ENCODE data around the gene SUFU.
A peak's percentile ranks its signal among the peaks of the same experiment; 100 is the strongest.
"Not testable (repeated sequence)": the region's sequence is repeated elsewhere in the genome, so short reads cannot be mapped to it uniquely, and the experiment has no call there.

Gene SUFU

DNA sequence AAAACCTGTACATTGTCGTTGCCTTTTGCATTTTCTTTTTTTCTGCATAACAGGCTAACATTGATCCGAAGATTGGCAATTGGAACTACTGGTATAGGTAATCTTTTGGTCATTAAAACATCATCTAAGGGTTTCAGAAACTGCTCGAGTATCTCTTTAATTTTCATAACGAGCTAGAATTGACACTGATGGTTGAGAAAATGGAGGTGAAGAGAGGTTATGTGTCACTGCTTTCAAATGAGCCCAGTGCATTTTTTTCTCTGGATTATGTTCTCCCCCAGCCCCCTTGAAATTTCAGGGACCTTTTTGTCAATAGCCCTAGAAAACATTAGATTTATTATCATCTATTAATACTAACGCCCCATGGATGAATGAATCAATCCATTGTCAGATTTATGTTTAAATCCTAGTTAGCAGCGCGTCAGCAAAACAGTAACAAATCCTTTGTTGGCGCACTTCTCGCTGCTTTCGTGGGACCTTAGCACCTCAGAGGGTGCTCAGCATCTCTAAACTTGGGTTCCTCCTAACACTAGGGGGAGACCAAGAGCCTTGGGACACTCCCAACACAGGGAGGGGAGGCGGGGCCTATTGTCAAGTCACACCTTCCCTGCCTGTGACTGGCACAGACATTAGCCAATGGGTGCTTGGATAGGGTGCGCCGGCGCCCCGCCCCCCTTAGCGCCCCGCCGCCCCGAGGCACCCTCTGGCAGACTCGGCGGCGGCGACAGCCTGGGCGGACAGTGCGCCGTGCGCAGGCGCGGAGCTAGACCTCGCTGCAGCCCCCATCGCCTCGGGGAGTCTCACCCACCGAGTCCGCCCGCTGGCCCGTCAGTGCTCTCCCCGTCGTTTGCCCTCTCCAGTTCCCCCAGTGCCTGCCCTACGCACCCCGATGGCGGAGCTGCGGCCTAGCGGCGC lies at the start of gene SUFU:
TSS of gene SUFU (plus strand) at position 709 of the 915 bp plus-strand sequence. CDS start at position 890, 181 bp downstream.
- DNase-seq, result peak; percentile 97

DNA sequence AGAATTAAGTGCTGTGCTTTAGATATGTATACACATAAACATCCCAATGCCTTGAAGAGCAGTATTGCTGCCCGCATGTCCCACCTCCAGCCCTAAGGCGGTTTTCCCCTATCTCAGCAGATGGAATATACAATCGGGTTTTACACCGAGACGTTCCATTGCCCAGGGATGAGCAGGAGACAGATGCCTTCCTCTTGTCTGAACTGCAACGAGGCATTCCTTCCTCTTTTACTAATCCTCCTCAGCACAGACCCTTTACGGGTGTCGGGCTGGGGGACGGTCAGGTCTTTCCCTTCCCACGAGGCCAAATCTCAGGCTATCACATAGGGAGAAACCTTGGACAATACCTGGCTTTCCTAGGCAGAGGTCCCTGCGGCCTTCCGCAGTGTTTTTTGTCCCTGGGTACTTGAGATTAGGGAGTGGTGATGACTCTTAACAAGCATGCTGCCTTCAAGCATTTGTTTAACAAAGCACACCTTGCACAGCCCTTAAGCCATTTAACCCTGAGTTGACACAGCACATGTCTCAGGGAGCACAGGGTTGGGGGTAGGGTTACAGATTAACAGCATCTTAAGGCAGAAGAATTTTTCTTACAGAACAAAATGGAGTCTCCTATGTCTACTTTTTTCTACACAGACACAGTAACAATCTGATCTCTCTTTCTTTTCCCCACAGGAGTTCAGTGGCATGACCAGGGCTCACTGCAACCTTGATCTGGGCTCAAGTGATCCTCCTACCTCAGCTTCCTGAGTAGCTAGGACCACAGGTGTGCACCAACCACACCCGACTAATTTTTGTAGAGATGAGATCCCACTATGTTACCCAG lies 48.9 kb upstream of the SUFU start:
- DNase-seq, result not testable (repeated sequence)

DNA sequence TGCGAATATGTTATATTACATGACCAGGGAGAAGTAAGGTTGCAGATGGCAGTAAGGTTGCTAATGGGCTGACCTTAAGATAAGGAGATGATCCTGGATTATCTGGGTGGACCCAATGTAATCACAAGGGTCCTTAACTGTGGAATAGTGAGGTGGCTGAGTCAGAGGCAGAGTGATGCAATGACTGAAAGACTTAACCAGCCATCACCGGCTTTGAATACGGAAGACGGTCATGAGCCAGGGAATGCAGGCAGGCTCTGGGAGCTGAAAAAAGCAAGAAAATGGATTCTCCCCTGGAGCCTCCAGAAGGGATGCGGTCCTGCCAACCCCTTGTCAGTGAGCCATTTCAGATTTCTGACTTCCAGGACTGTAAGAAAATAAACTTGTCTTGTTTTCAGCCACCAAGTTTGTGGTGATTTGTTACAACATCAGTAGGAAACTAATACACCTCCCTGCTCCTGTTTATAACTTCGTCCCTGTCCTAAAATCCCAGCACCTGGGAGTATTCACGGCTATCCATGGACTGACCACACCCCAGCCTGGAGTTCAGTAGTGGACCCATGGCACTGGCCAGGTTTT lies 47.8 kb upstream of the SUFU start:
- no peak for DNase-seq

DNA sequence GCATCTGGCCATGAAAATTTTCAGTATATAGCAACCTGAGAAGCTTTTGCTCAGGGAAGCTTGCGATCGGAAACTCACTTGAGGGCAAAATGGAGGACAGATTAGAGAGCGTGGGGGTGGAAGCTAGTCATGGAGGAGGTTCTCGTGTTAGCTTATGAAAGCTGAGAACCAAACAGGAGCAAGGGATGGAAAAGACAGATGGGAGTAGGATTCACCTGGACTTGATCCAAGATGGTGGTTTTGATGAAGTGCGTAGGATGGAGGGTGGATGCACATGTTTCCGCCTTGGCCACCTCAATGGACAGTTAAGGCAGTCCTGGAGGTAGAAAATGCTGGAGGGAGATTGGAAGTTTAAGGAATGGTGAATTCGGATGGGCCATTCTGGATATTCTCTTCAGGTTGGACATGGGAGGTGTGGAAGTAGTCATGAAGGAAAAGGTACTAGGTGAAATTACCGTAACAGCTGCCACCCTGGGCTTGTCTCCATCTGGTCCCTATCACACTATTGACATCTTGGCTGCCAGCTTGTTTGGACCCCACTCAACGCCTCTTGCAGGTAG lies 46.1 kb upstream of the SUFU start:
- no peak for DNase-seq

DNA sequence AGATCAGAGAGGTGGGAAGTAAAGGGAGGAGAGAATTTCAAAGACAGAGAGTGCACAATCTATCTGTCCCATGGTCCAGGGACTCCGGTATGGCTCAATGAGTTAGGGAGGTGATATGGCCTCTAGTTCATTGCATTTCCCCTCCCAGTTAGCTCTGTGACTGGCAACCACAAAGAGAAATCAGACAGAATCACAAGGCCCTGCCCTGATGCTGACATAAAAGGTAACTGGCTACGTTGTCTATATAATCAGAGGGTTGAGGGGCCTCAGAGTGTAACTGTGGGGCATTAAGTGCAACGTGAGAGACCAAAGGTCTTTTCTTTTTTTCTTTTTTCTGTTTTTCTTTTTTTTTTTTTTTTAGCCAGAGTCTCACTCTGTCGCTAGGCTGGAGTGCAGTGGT lies 45.1 kb upstream of the SUFU start:
- DNase-seq, result no peak

DNA sequence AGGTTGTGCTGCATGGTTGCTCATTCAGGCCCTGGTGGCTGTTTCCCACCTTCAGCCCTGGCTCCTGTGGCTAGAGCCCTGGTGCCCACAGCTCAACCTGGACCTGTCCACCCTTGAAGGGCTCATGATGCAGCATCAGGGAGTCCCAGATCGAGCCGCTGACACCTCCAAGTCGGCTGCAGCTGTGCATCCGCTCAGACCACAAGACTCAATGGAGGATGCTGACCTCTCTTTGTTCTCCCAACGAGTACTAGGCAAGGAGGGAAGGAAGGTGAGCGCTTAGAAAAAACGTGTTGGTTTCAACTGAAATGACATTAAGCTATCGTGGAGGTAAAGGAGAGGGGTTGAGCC lies 43.0 kb upstream of the SUFU start:
- no peak for DNase-seq

DNA sequence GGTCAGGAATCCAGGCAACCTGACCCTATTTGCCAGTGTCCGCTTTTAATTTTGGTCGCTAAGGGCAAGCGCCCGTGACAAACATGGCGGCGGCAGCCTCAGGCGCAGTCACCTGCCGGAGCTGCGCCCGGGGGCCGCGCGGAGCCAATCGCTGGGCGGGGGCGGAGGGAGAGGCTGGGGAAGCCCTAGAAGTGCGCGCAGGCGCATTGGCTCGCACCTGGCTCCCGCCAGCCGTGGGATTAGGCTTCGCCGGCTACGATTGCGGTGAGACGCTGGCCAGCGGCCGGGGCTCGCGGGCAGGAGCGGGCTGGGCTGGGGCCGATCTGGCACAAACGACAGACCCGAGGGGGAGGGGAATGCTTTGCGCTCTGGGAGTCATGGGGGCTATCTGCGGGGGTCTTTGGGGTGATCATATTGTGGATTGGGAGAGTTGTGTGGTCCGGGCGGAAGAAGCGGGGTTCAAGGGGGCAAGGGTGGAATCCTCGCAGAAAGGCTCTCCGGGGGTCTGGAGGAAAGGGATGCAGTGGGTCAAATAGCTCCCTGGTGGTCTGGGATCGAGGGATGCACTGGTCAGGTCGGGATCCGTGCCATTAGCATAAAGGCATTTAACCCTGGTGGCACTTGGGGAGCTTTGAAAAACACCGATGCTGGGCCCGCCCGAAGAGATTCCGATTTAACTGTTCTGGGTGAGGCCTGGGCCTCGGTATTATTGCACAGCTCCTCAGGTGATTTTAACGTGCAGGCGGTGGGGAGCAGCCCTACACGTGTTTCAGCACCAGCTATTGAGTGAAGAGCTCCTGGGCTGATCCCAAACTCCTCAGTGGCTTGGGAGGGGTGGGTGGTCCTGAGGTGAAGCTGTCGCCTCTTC lies 42.4 kb upstream of the SUFU start:
- DNase-seq, result peak; percentile 96

DNA sequence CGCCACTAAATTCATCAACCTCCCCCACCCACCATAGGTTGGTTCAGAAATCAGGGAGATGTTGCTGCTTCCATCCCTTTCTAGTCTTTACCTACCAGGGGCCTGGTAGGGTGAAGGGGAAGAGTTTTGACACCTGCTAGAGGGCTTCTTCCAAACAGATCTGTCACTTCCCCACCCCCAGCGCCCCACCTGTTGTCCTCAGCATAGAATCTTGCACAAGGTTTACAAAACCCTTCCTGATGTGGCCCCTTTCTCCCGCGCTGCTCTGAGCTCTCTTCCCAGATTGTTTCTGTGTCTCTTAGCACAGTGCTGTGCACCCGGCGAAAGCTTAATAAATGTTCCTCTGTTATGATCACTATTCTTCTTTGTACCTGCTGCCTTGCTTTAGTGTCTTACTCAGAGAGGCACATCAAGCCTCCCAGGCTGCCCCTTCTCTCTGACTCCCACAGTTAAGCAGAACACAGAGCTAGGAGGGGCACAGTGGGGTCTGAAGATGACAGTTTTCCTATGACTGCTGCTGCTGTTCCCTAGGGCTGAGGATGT lies 41.2 kb upstream of the SUFU start:
- DNase-seq, result no peak

DNA sequence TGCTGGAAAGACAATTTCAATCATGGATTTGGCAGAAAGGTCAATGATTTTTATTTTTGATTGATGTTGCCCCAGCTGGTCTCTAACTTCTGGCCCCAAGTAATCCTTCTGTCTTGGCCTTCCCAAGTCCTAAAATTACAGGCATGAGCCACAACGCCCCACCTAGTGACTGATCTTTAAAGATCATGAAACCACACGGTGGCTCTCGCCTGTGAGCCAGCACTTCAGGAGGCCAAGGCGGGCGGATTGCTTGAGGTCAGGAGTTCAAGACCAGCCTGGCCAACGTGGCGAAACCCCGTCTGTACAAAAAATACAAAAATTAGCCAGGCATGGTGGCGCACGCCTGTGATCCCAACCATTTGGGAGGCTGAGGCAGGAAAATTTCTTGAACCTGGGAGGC lies 39.8 kb upstream of the SUFU start:
- DNase-seq, result no peak

DNA sequence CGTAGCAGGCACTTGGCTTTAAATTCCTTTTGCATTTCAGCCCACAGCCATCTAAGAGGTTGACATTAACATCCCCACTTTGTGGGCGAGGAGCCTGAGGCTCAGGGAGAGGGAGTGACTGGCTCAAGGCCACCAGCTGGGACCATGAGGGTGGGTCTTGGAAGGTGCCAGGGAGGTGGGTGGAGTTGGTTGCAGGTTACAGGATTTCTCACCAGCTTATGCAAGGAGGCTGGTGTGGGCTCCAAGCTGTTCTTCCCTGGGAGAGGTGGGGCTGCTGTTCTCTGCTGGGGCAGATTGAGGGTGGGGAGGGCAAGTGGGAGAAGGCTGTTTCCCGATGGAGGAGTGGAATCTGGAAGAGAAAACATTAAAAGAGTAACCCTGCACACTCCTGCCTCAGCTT lies 38.3 kb upstream of the SUFU start:
- no peak for DNase-seq

DNA sequence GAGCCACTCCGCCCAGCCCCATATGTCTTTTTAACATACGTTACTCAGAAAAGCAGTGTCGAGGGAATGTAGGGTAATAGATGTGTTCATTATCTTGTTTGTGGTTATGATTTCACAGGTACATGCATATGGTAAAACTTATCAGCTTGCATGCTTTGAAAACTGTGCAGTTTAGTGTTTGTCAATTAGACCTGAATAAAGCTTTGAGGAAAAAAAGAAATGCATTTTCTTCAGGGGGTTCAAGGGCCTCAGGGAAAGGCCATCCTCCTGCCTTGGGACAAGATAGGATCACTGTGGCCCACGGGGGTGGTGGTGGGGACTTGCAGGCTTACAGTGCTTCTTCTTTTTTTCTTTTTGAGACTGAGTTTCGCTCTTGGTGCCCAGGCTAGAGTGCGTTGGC lies 36.5 kb upstream of the SUFU start:
- DNase-seq, result no peak

DNA sequence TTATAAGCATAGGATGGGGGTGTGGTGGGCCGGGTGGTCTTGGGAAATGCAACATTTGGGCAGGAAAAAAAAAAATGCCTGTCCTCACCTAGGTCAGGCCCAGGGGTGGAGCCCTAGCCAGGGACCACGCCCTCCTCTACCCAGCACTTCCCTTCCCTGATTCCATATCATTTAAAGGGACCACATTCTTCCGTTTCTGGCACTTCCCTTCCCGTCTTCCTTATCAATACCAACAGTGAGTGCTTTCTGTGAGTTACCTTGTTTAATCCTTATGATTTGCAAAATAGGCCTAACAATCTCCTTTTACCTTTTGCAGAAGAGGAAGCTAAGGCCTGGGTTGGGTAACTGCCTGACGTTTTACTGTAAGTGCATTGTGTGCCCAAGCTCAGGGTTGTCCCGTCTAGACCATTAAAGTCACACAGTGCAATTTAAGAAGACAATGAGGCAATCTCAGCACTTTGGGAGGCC lies 35.8 kb upstream of the SUFU start:
- no peak for DNase-seq

DNA sequence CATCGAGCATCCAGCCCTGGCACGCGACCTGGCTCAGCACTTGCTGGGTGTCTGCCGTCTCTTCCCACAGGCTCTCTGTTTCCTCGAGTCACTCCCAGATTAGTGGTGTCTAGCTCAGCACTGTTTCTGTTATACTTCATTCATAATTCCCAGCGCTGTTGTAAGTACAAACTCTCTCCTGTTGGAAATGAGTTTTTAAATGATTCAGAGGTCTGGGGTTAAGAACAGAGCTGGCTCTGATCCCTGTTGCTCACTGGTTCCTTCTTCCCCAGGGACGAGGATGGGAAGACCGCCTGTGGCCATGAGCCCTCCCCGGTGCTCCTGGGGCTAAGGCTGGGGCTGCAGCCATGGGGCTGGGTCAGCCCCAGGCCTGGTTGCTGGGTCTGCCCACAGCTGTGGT lies 35.1 kb upstream of the SUFU start:
- DNase-seq, result no peak

DNA sequence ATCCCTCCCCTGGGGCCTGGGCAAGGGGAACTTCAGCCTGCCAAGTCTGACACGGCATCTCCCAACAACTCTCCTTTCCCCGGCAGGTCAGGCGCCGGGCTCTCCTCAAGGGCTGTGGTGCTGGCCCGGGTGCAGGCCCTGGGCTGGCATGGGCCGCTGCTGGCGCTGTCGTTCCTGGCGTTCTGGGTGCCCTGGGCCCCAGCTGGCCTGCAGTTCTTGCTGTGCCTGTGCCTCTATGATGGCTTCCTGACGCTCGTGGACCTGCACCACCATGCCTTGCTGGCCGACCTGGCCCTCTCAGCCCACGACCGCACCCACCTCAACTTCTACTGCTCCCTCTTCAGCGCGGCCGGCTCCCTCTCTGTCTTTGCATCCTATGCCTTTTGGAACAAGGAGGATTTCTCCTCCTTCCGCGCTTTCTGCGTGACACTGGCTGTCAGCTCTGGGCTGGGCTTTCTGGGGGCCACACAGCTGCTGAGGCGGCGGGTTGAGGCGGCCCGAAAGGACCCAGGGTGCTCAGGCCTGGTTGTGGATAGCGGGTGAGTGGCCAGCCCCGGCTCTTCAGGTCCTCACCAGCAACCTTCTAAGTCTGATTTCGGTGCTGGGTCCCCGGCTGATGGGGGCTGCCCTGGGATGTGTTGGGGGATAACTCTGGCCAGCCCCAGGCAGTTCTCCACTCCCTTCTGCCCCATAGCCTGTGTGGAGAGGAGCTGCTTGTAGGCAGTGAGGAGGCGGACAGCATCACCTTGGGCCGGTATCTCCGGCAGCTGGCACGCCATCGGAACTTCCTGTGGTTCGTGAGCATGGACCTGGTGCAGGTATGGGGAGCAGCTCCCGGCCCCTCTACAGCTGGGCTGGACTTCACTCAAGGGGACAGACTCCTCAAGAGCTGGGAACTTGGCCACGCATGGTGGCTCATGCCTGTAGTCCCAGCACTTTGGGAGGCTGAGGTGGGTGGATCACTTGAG lies 32.9 kb upstream of the SUFU start:
- no peak for DNase-seq

DNA sequence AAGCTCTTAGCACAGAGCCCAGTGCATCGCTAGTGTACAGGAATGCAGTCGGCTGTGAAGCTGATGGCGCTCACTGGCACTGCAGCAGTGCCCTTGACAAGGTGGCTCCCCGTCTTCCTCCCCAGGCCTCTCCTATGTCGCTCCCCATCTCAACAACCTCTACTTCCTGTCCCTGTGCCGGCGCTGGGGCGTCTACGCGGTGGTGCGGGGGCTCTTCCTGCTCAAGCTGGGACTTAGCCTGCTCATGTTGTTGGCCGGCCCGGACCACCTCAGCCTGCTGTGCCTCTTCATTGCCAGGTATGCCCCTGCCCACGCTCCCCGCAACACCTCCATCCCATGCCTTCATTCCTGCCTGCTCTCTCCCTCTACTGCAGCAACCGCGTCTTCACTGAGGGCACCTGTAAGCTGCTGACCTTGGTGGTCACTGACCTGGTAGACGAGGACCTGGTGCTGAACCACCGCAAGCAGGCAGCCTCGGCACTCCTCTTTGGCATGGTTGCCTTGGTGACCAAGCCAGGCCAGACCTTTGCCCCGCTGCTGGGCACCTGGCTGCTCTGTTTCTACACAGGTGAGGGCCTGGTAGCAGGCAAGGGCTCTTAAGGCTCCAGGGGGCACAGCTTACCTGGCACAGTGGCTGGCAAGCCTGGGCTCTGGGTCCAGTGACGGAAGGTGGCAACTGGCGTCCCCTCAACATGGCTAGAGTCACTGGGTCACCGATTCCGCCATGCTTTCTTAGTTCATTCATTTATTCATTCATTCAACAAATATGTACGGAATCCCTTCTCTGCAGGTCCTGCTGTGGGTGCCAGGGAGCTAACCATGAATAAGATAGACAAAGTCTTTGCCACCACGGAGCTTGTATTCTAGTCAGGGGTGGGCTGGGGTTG lies 30.1 kb upstream of the SUFU start:
- DNase-seq, result peak; percentile 26

DNA sequence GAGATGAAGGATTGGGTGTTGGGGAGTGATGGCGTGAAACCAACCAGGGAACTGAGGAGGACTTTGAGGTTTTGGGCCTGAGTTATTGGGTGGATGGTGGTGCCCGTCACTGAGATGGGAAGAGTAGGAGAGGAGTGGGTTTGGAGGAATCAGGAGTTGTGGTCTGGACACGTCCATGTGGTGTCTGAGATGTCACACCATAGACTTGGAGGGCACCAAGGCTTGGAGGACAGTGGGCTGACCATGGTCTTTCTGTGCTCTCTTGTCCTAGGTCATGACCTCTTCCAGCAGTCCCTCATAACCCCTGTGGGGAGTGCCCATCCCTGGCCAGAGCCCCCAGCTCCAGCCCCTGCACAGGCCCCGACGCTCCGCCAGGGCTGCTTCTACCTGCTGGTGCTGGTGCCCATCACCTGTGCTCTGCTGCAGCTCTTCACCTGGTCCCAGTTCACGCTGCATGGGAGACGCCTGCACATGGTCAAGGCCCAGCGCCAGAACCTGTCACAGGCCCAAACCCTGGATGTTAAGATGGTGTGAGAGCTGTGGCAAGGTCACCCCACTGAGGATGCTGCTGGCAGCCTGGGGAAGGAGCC lies 28.2 kb upstream of the SUFU start:
- no peak for DNase-seq

DNA sequence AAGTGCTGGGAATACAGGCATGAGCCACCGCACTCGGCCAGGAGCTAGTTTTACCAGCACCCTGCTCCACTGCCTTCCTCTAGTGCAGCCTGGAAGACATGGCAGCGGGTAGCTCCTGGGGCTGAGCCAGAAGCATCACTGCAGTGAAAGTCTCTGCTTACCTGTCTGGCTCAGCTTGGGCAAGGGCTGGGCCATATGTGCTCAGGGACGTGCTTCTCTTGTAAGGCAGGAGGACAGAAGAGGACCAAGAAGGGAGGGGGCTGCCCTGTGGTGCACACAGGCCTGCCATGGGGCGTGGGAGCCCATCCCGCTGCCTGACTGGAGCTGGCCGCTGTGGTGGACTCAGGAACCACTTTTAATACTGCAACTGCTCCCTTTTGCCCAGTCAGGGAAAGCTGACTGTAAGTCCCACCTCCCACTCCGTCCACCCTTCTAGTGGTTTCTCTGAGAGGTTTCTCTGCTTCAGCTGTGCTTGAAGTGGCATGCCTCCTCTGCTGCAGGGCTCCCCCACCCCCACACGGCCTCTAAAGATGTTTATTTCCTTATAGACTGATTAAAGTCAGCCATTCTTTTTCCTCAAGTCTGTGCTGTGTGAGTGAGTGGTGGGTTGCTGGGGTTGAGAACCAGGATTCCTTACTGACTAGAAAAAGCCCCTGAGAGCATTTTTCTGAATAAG lies 27.2 kb upstream of the SUFU start:
- DNase-seq, result no peak

DNA sequence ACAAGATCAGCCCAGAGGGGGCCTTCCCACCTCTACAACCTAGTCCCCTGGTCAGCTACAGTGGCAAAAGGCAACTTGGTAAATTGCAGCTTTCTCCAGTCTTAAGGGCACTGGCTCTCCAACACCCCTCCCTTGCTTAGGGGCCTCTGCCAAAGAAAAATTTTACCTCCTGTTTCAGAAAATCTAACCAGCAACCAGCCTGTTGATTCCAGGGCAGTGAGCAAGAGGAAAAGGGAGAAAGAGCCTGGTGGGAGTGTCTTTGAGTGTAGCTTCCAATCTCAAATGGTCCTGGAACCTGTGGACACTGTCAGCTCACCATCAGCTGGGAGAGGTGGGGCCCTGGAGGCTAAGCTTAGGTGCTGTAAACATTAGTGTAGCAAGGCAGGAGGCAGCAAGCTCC lies 24.1 kb upstream of the SUFU start:
- no peak for DNase-seq

DNA sequence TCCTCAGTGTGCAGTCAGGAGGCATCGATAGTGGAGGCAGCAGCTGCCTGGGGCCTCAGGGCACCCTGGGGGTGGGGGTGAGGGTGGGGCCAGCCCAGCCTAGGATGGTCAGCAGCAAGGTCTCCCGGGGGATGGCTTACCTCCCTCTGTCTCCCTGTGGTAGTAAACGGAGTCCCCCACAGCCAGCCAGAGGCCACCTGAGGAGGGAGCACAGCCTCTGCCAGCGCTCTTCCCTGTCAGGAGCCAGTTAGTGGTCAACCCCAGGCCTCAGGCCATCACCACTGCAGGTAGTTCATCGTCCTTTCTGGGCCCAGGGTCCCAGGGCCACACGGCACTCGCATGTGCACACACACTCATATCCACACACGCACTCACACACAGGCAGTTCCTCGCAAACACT lies 23.4 kb upstream of the SUFU start:
- no peak for DNase-seq

Data from activated naive CD4-positive, alpha-beta T cell treated with anti-CD3 and anti-CD28 coated beads, Interleukin-2, amount 50 U/mL, for 16 hours (primary cell).